ENCODE results near the gene EPHA2.
"Not testable (repeated sequence)": the region's sequence is repeated elsewhere in the genome, so short reads cannot be mapped to it uniquely, and the experiment has no call there.

EPHA2 gene

DNA sequence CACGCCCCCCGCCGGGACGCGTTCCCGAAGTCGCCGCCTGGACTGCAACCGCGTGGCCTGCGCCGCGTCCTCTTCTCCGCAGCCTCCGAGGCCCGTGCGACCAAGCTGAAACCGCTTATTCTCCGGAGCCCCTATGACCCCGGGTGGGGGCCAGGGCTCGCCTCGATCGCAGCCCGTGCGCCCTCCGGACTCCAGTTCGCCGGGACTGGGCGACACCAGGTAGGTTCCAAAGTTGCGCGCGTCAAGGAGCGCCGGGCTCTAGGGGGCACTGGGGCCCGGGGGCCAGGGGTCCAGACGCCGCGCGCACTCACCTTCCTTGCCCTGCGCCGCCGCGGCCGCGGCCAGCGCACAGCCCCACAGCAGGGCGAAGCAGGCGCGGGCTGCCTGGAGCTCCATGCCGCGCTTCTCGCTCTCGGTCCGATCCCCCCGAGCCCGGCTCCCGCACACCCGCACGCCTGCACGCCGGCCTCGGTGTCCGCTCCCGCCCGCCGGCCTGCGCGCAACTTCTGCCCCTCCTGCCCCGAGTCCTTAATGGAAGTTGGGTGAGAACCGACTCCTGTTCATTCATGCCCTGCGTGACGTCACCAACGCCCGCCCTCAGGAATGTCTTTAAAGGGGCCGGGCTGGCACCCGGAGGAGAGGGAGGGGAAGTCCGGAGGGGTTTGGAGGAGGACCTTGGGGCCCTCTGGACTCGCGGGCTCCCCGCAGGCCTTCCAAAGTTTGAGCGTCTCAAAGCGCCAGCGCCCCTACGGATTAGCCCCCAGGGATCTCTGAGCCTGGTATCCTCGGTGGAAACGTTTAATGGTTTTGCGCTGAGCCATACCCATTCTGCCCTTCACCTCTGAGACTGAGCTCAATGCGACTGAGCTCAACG lies at the start of gene EPHA2:
TSS of gene EPHA2 (minus strand) at position 533 of the 874 bp plus-strand sequence. CDS start at position 396, 137 bp downstream.
- DNase-seq, result peak; percentile 10

GRCh38 chr1:16205334-16205671 lies 49.4 kb upstream of the EPHA2 start:
- DNase-seq, result no peak

GRCh38 chr1:16204634-16205333 lies 48.9 kb upstream of the EPHA2 start:
- no peak for DNase-seq

- no peak for DNase-seq
Measured at GRCh38 chr1:16204216-16204615, 48.3 kb upstream of the EPHA2 start.

DNA sequence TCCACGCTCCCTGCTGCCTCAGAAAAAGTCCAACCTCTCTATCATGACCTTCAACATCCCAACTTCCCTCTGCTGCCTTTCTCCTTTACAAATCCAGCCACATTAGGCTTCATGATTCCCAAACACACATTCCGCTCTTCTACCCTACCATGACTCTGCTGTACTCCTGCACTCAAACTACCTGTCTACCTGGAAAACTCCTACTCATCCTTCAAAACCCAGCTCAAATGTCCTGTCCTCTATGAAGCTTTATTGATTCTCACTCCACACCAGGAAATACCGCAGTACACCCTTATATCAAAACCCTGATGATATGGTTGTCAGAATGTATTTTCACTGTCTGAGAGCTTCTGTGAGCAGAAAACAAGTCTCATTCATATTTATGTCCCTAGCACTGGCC lies 47.7 kb upstream of the EPHA2 start:
- DNase-seq, result no peak

- DNase-seq, result no peak
Measured at GRCh38 chr1:16202281-16203210, 46.7 kb upstream of the EPHA2 start.

DNA sequence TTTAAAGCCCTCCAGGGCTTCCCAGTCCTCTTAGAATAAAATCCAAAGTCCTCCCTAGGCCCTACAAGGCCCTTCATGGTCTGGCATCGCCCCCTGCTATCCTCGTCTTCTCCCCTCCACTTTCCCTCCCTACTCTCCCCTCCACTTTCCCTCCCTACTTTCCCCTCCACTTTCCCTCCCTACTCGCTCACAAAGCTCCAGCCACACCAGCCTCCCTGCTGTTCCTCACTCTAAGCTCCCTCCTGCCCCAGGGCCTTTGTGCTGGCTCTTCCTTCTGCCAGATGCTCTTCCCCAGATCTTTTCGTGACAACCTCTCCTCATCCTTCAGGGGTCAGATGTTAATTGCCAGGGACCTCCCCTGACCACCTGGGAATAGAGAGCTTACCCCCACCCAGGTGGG lies 43.8 kb upstream of the EPHA2 start:
- no peak for DNase-seq

GRCh38 chr1:16199157-16199501 lies 43.3 kb upstream of the EPHA2 start:
- no peak for DNase-seq

DNA sequence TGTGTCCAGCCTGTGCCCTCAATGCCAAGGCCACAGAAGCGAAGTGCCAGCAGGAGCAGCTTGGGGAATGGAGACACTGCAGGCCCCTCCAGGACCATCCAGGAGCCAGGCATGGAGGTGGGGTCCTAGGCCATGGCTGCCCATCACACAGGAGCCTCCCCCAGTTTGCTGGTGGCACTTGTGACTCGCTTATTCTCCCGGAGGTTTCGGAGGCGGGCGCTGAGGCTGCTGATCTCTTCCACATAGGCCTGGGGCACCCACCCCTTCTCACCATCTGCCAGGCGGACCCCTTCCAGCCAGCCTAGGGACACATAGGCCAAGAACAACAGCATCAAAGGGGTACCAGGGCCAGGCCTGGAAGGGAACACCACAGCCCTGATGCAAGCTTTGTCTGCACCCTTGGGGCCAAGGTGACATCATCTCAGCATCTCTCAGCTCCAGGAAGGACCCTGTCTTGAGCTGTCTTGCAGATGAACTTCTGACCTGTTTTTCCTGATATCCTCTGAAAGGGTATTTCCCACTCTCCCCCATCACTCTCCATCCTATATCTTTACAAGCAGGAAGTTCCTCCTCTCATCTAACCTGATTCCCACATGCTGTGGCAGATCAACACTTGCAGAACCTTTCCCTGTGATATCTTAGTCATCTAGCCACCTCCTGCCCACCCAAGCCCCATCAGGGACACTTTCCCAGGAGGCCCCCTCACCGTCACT lies 42.7 kb upstream of the EPHA2 start:
- no peak for DNase-seq

GRCh38 chr1:16196874-16197273 lies 41.0 kb upstream of the EPHA2 start:
- no peak for DNase-seq

DNA sequence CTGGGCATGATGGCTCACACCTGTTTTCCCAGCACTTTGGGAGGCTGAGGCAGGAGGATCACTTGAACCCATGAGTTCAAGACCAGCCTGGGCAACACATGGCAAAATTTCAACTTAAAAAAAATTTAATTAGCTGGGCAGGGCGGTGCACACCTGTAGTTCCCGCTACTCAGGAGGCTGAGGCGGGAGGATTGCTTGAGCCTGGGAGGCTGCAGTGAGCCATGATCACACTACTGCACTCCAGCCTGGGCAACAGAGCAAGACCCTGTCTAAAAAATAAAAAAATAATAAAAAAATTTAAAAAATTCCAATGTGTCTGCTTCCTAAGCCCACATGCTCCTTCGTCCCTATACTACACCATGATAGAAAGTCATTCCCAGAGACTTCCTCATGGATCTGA lies 40.3 kb upstream of the EPHA2 start:
- DNase-seq, result not testable (repeated sequence)

- DNase-seq, result no peak
Measured at GRCh38 chr1:16195518-16195905, 39.6 kb upstream of the EPHA2 start.

- no peak for DNase-seq
Measured at GRCh38 chr1:16191916-16192546, 36.2 kb upstream of the EPHA2 start.

DNA sequence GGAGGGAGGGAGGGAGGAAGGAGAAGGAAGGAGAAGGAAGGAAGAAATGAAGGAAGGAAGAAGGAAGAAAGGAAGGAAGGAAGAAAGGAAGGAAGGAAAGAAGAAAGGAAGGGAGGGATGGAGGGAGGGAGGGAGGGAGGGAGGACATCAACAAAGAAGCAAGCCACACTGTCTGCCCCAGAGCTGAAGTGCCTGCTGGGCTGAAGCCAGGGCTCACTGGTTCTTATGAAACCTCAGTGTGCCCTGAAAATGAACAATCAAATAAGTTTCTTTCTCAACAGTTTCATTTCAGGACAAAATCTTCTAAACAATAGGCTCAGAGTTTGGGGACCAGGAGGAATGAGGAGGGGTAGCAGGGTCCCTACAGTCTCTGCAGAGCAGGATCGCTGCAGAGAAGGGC lies 35.4 kb upstream of the EPHA2 start:
- no peak for DNase-seq

DNA sequence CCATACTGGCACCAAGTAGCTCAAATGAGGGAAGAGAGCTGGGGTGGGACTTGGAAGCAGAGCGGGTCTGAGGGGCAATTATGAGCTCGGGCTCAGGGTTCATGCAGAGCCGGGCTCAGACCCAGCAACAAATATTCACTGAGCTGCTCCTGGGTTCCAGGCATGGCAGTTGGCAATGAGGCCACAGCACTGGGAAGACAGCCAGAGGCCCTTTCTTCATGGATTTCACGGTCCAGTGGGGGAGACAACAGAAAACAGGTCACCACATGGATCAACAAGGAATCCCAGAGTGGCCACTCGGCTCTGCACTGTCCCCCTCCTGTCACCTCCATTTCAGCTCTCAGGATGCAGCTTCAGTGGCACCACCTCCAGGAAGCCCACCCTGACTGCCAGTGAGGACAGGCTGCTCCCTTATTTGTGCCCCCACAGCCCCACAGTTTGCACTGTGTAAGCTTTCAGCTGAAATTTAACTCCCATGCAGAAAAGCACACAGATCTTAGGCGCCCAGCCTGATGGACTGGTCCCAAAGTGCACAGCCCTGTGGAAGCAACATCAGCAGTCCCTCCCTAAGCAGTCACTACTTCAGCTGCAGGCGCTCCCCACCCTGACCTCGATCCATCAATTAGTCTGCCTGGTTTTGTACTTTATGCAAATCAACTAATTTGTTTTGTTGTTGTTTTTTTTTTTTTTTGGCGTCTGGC lies 34.2 kb upstream of the EPHA2 start:
- DNase-seq, result no peak

DNA sequence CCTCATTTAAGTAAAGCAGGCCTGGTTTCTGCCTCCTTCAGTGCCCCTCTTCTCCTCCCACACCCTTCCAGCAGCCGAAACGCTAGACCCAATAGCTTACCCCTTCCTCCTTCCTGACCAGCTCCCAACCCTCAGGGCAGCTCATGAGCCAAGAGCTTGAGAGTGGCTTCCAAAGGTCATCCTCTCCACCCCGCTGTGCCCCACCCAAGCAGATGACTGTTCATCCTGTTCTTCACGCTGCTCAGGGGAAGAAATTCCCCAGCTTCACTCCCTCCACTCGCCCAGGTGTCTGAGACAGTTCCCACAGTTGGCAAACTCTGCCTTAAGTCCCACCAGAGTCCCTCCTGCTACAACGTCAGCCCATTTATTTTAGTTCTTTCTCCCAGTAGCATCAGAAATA lies 33.1 kb upstream of the EPHA2 start:
- no peak for DNase-seq

DNA sequence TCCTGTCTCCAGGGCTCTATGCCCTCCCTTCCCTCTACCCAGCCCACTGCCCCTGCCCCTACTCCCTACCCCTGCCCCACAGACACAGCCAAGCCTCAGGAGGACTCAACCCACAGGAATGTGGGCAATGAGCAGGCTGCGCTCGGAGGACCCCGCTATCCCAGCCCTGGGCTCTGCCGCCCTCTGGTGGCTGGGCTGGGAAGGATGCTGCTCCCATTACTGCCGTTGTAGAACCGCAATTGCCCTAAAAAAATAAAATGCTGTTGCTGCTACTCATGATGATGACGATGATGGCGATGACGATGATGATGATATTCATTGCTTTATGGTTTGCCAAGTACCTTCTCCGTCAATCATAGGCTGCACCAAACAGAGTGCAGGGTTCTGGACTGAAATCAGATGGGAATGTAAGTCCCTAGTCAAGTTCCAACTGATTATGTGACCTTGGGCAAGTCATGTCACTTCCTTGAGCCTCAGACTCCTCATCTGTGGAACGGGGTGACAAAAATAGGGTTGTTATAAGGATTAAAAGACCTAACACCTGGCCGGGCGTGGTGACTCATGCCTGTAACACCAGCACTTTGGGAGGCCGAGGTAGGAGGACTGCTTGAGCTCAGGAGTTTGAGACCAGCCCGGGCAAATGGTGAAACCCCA lies 32.0 kb upstream of the EPHA2 start:
- DNase-seq, result peak; percentile 77

DNA sequence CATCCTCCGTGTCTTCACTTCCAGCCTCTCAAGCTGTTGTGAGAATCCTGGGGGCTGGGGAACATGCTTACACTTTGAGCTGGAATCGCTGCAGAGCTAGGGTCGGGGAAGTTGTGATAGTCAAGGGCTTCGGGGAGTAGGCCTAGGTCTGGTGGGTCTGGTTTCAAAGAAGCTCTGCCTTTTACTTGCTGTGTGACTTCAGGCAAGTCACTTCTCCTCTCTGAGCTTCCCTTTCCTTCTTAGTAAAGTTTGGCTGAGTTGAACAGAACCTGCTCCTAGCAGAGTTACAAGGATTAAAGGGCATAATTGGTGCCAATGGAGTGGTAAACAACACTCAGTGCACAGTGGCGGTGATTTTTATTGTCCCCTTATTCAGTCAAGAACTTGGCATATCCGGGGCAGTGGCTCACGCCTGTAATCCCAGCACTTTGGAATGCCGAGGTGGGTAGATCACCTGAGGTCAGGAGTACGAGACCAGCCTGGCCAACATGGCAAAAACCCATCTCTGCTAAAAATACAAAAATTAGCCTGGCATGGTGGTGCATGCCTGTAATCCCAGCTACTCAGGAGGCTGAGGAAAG lies 30.9 kb upstream of the EPHA2 start:
- DNase-seq, result no peak

DNA sequence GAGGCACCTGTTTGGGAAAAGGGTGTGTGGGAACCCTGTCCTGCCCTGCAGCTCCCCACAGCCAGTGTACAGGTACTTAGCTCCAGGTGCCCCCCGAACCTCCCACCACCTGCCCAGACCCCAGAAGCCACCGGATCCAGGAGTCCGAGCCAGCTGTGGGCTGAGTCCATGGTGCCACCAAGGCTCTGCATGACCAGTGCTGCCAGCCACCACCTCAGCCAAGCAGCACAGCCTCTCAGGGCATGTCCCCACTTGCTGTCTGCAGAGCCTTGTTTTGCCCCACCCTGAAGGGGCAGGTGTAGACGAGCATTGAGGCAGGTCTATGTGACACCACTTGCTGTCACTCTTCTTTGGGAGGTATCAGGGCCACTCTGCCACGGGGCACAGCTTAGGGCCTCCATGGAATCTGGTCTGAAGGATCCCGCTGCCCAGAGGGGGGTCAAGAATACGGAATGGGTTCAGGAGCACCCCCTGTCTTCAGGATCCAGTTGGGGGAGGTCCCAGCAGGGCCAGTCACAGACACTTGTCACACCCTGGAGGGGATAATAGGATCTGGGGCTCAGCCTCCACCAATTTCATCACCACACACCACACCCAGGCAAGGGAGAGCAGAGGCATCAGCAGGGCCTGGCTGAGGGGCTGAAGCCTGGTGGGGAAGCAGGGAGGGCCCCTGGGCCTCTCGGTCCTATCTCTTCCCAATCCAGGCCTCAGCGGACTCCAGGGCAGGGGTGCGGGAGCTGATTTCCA lies 28.9 kb upstream of the EPHA2 start:
- DNase-seq, result no peak
